Astrocyte (in vitro differentiated cells and primary cell): Measurements from ENCODE around the gene SPOCK2.

ENCODE experiments used
- CTCF ChIP-seq: IDR thresholded peaks from 2 replicates; pipeline ENCODE4 v1.5.1; 2011; ENCODE audit warnings: low read depth, mild to moderate bottlenecking, inconsistent platforms, low read length, moderate library complexity; ENCODE audit not compliant: insufficient read depth
- EZH2 ChIP-seq: IDR thresholded peaks from 2 replicates; pipeline ENCODE4 v1.6.1; 2012; ENCODE audit warnings: mild to moderate bottlenecking, low read length, inconsistent platforms; ENCODE audit not compliant: insufficient read depth

GRCh38 chr10:72061930-72062329, 26.4 kb downstream of the SPOCK2 start:
- TF ChIP-seq CTCF (no peak), EZH2 (no peak)
